MV-4-11 (cell line): ENCODE measurements around the gene NBDY.

Experiments used
- DNase-seq: peaks from one replicate; lab custom pipeline; 2025; lab: John Stamatoyannopoulos, UW

The NBDY gene

DNA sequence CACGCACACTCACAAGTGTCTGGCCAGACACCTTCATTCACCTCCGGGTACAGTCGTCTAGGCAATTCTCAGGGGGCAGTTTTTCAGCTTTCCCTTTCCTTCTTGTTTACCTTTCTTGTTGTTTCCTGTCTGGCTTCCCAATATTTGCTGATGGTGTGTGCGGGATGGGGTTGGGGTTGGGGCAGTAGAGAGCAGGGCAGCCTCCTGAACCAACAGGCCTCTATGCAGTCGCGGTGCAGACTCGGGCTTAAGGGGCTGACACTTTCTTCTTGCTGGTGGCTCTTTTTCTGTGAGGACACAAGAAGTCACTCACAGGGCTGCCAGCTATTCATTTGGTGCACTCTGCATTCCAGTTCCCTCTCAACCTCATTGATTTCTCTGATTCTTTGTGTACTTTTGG lies 56.4 kb downstream of the NBDY start:
- DNase-seq, result no peak

GRCh38 chrX:56786889-56787733 lies 58.1 kb downstream of the NBDY start:
- no peak for DNase-seq

DNA sequence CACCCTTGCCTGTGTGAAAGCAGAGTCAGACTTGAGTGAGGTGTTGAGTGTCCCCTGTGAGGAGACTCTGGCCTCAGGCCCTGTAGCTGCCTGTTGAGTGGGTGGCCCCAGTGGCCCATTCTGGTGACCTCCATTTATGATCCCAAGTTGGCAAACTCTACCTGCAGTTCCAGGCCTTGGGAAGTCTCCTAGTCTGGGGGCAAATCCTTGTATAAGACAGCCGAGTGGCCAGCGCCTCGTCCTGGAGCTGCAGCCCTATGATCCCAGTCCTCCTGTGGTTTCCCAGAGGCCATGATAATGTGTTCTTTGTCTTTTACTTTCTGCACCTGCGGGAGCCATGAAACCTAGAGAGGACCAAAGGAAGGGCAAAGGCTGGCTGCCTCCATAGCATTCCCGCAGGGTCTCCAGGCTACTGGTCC lies 58.7 kb downstream of the NBDY start:
- no peak for DNase-seq

GRCh38 chrX:56788229-56788628 lies 59.2 kb downstream of the NBDY start:
- DNase-seq, result peak; percentile 27

DNA sequence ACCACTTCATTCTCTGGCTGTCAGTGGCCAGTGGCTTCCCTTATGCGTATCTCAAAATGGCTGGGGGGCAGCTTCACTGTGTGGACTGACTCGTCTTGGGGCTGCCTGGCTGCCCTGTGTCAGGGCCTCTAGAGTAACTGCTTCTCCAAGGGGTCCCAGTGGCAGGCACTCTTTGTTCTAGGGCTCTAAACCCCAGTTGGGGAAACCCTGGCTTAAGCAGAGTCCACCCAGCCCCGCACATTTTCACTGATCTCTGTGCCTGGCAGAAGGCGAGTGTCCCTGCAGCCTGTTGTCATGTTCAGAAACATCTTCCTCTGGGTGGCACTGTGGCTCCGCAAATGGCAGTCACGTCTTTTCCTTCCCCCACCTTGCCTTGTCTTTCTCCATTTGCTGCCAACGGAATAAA lies 59.7 kb downstream of the NBDY start:
- DNase-seq, result no peak

- no peak for DNase-seq
Measured at GRCh38 chrX:56789518-56790070, 60.6 kb downstream of the NBDY start.

GRCh38 chrX:56790778-56791177 lies 61.7 kb downstream of the NBDY start:
- no peak for DNase-seq

GRCh38 chrX:56791456-56791855 lies 62.4 kb downstream of the NBDY start:
- DNase-seq, result no peak

DNA sequence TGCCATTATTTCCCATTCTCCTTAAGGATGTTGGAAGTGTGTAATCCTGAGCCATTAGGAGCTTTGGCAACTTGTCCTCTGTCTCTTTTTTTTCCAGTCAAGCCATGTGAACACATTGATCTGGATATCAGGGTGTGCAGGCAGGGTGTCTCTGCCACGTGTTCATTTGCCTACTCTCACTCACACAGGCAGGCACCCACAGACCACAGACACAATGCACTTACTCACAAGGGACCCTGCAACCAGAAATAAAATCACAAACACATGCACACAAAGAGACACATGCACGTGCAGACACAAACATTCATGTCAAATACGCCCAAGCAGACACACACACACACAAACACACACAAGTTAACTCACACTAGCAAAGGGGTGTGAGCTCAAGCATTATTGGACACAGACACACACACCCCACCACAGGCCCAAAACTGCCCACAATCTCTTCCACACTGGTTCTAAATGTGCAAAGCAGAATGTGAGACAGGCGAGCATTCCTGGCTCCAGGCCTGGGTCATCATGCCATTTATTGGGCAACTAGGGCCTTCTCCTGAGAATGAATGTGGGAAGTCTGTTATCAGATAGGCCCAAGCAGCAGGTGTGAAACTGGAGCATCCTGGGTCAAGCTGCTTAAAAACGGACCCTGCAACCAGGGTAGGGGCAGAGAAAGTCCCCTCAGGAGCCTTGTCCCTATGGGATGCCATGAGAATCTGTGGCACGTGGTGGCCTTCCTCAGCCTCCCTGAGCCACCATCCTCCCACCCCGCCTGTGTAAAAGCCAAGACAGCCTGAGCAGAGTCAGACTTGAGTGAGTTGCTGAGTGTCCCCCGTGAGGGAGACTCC lies 63.4 kb downstream of the NBDY start:
- DNase-seq, result no peak

- DNase-seq, result no peak
Measured at GRCh38 chrX:56793112-56793430, 64.0 kb downstream of the NBDY start.

- no peak for DNase-seq
Measured at GRCh38 chrX:56793521-56794320, 64.7 kb downstream of the NBDY start.

DNA sequence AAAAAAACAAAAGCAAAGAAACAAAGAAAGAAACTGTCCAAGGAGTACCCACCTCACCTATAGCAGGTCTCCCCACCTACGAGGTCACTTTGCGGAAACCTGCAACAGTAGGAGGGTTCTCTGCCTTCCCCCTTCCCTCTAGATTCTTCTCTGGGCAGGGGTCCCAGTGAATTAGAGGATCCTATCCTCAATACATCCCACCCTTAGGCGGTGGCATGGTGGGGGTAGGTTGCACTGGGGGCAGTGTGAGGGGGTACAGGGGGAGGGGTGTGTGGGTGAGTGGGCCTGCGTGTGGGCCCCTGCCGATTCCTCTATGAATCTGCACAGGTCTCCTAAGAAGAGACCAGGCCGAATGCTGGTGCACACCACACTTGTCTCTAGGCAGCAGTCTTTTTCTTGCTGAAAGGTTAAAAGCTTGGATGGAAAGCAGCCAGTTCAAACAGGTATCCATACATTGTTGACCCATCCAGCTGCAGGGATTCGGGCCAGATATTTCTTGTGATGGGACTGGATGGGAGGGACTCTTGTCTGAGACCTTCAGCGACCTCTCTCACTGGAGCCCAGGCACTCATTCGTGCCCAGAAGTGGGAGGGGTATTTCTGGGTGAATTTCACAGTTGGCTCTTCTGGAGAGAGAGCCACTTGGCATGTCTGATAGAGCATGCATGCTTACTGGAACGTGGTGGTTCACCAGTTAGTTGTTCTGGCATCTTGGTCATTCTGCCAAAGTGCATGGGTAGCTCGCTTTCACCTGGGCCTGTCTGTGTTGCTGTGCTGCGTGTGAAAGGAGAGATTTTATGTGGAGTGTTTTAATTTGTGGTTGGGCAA lies 65.6 kb downstream of the NBDY start:
- no peak for DNase-seq

- no peak for DNase-seq
Measured at GRCh38 chrX:56795309-56795868, 66.3 kb downstream of the NBDY start.

GRCh38 chrX:56796641-56797395 lies 67.8 kb downstream of the NBDY start:
- no peak for DNase-seq

GRCh38 chrX:56797574-56798338 lies 68.7 kb downstream of the NBDY start:
- DNase-seq, result peak; percentile 56

GRCh38 chrX:56798339-56798711 lies 69.3 kb downstream of the NBDY start:
- DNase-seq, result no peak

DNA sequence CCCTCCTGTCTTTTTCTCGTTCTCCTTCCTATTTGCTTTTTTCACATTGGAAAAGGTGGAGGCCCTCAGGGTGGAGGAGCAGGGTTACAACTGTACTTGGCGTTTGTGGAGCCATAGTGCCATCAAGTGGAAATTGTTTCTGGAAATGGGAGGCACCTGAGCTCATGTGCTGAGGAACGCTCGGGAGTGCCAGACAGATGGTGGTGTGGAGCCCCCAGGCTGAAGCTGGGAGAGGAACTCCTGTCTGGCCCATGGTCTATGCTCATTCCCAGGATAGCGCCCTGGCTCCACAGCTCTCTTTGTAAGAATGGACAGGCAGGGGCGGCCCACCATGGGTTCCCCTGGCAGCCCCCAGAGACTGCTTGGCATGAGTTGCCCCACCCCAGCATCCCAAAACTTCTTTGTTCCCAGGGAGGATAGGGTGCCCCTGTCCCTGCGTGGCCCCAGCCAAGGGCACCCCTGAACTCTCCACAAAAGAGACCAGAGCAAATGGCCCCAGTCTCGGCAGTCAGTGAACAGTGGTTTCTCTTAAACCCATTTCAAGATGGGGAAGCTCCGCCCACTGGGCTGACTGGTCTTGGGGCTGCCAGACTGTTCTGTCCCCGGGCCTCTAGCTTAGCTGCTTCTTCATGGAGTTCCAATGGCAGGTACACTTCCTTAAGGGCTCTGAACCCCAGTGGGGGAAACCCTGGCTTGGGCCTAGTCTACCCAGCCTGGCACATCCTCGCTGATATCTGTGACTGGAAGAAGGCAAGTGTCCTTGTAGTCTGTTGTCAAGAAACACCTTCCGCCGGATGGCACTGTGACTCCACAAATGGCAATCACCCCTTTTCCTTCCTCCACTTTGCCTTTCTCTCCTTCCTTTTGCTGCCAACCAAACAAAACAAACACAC lies 70.1 kb downstream of the NBDY start:
- DNase-seq, result no peak

- no peak for DNase-seq
Measured at GRCh38 chrX:56800307-56800706, 71.3 kb downstream of the NBDY start.
